DND-41 (cell line): ENCODE results near the gene LCN9.
A peak's percentile ranks its signal among the peaks of the same experiment; 100 is the strongest.

ENCODE experiments used
- ATAC-seq: fragments of 200-7000 bp; cut with Tn5 transposase; 3 replicates; pipeline ENCODE4 v1.9.1; 2021; ENCODE audit warnings: low read depth; ENCODE audit not compliant: insufficient read depth
- DNase-seq: peaks from one replicate; pipeline ENCODE4 v3.0.0-alpha.2; 2020
- H2AFZ ChIP-seq: 2 replicates; pipeline ENCODE4 v1.6.0; 2012; ENCODE audit warnings: low read depth, low read length
- H3K27ac ChIP-seq: 2 replicates; pipeline ENCODE4 v1.5.1; 2012; ENCODE audit warnings: low read length, inconsistent platforms
- H3K27me3 ChIP-seq: fragments of 200-600 bp; sonication (generic); 2 replicates; pipeline ENCODE4 v1.6.0; 2012; ENCODE audit warnings: low read length, mild to moderate bottlenecking, inconsistent platforms; ENCODE audit not compliant: insufficient read depth, poor library complexity
- H3K36me3 ChIP-seq: 2 replicates; pipeline ENCODE4 v1.5.1; 2012; ENCODE audit warnings: low read length, inconsistent platforms; ENCODE audit not compliant: insufficient read depth
- H3K4me1 ChIP-seq: 2 replicates; pipeline ENCODE4 v1.5.1; 2012; ENCODE audit warnings: mild to moderate bottlenecking, low read length; ENCODE audit not compliant: insufficient read depth
- H3K4me2 ChIP-seq: 2 replicates; pipeline ENCODE4 v1.6.0; 2012; ENCODE audit warnings: mild to moderate bottlenecking, moderate library complexity, low read length, inconsistent platforms; ENCODE audit not compliant: insufficient read depth
- H3K4me3 ChIP-seq, 2 experiments: fragments of 200-600 bp in 1 of 2; shearing (Covaris generic) in 1 of 2; 2 replicates each; pipeline ENCODE4 v1.5.1; 2012 to 2016; ENCODE audit warnings: inconsistent platforms in 2 of 2, low read length in 2 of 2, mild to moderate bottlenecking in 2 of 2, low read depth in 1 of 2, moderate library complexity in 1 of 2
- H3K79me2 ChIP-seq: 2 replicates; pipeline ENCODE4 v1.6.0; 2012; ENCODE audit warnings: low read length, inconsistent platforms; ENCODE audit not compliant: insufficient read depth
- H3K9ac ChIP-seq: 2 replicates; pipeline ENCODE4 v1.6.0; 2012; ENCODE audit warnings: low read depth, mild to moderate bottlenecking, inconsistent platforms, low read length, moderate library complexity
- H3K9me3 ChIP-seq: 2 replicates; pipeline ENCODE4 v1.5.1; 2012; ENCODE audit warnings: low read length, moderate library complexity, mild to moderate bottlenecking, inconsistent platforms; ENCODE audit not compliant: insufficient read depth, severe bottlenecking
- H4K20me1 ChIP-seq: 2 replicates; pipeline ENCODE4 v1.6.0; 2012; ENCODE audit warnings: low read length; ENCODE audit not compliant: insufficient read depth
- EZH2 ChIP-seq: IDR thresholded peaks from 3 replicates; pipeline ENCODE4 v1.6.1; 2012; ENCODE audit warnings: borderline replicate concordance, low read depth, mild to moderate bottlenecking, moderate library complexity, low read length, inconsistent platforms; ENCODE audit not compliant: severe bottlenecking
- TF ChIP-seq, protein P1 (sequence below): IDR thresholded peaks from 2 replicates; pipeline ENCODE4 v1.5.1; 2012; ENCODE audit warnings: borderline replicate concordance, low read length, moderate library complexity, mild to moderate bottlenecking; ENCODE audit not compliant: poor library complexity, severe bottlenecking; ENCODE audit errors: extremely low read depth

Gene LCN9

DNA sequence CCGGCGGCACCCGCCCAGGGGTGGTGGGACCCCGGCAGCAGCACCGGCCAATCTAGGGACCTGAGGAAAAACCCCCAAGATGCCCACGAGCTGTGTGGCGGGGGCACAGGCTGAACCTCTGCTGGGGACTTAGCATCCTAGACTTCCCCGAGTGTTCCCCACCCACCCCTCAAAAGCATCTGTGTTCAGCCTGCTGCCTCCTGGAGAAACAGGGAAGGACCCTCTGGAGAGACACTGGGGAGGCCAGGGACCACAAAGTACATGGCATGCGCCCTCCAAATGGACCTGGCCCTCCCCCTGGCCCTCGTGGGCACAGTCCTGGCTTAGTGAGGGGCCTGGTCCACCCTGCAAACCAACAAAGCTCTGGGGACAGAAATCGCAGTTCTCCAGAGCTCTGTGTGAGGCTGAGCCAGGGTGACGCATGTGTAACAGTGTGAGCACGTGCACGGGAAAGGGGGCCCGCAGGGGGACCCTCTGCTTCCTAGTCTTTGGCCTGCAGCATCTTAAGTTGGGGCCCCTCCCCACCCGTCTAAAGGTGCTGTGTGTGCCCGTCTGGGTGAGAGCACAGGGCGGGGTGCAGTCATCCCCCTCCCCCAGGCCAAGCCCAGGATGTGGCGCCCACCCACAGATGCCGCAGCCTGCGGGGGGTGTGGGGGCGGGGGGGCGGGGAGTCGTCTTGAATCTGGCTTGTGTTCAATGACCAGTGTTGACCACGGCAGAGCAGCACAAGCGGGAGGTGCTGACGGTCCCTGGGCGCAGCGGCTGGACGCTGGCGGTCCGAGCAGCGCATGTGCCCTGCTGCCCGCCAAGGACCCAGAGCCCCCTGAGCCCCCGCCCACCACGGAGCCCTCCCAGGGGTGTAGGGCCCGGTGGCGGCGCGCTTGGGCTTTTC, 38.2 kb downstream of the LCN9 start:
- Histone ChIP-seq H3K27me3 (no peaks in the 10 kb centered on the region), H3K9ac (no peak overlapping the region), H3K36me3 (no peaks in the 10 kb centered on the region), H3K4me1 (no peaks in the 10 kb centered on the region), H4K20me1 (no peaks in the 10 kb centered on the region), H3K4me3 (no peak overlapping the region), H3K4me2 (no peak overlapping the region), H3K9me3 (no peaks in the 10 kb centered on the region), H3K79me2 (no peaks in the 10 kb centered on the region), H2AFZ (no peak overlapping the region), H3K27ac (no peak overlapping the region)
- no peak for TF ChIP-seq EZH2
- TF ChIP-seq, protein P1, sequence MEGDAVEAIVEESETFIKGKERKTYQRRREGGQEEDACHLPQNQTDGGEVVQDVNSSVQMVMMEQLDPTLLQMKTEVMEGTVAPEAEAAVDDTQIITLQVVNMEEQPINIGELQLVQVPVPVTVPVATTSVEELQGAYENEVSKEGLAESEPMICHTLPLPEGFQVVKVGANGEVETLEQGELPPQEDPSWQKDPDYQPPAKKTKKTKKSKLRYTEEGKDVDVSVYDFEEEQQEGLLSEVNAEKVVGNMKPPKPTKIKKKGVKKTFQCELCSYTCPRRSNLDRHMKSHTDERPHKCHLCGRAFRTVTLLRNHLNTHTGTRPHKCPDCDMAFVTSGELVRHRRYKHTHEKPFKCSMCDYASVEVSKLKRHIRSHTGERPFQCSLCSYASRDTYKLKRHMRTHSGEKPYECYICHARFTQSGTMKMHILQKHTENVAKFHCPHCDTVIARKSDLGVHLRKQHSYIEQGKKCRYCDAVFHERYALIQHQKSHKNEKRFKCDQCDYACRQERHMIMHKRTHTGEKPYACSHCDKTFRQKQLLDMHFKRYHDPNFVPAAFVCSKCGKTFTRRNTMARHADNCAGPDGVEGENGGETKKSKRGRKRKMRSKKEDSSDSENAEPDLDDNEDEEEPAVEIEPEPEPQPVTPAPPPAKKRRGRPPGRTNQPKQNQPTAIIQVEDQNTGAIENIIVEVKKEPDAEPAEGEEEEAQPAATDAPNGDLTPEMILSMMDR, result no peak
- peak; percentile 64 for ATAC-seq
- peak; percentile 38 for DNase-seq

GRCh38 chr9:135701959-135702721, 39.0 kb downstream of the LCN9 start, which contains the start of gene KCNT1:
Gene KCNT1, plus strand, starts transcription at chr9:135702185. Its CDS starts 74 bp downstream, at chr9:135702259.
- Histone ChIP-seq H3K4me1 (no peaks in the 10 kb centered on the region), H3K79me2 (no peaks in the 10 kb centered on the region), H3K9me3 (no peaks in the 10 kb centered on the region), H3K9ac (no peak within 1 kb of the TSS), H4K20me1 (no peaks in the 10 kb centered on the region), H3K4me3 (no peak within 1 kb of the TSS), H3K27ac (no peak within 1 kb of the TSS), H3K36me3 (no peaks in the 10 kb centered on the region), H2AFZ (no peak within 1 kb of the TSS), H3K27me3 (no peaks in the 10 kb centered on the region), H3K4me2 (no peak within 1 kb of the TSS)
- no peak for TF ChIP-seq EZH2
- TF ChIP-seq, protein P1, result peak; percentile 79
- peak; percentile 86 for ATAC-seq
- DNase-seq, result peak; percentile 54

DNA sequence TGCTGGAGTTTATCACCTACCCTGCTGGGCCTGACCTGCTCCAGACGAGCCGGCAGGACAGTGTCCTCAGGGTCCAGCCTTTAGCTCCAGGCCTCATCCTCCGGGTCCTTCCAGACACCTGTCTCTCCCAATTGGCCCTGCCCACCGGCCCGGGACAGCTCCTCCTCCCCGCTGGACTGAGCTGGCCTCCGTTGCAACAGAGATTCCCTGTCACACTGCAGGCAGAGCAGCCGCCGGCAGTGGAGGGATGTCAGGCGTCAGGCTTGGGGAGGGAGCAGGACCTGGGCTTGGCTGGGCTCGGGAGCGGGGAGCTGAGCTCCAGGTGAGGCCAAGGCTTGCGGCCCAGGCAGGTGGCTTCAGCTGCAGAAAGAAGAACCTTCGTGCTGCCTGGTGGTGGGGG, 40.6 kb downstream of the LCN9 start:
- H3K36me3 ChIP-seq, result no peaks in the 10 kb centered on the region
- no peaks in the 10 kb centered on the region for H3K27me3 ChIP-seq
- no peak overlapping the region for H2AFZ ChIP-seq
- H3K4me2 ChIP-seq, result no peak overlapping the region
- H3K4me3 ChIP-seq, result no peak overlapping the region
- no peaks in the 10 kb centered on the region for H3K9me3 ChIP-seq
- H3K9ac ChIP-seq, result no peak overlapping the region
- no peaks in the 10 kb centered on the region for H4K20me1 ChIP-seq
- ATAC-seq (no peak), DNase-seq (no peak)
- no peaks in the 10 kb centered on the region for H3K79me2 ChIP-seq
- no peaks in the 10 kb centered on the region for H3K4me1 ChIP-seq
- H3K27ac ChIP-seq, result no peak overlapping the region
- TF ChIP-seq, protein P1, result no peak
- TF ChIP-seq EZH2, result no peak
